Measurements from ENCODE around the gene GEMIN7. TPM values are rescaled to one million over a fixed set of nuclear protein-coding genes. Genes with fewer than 3 reads are reported as not detected.

The GEMIN7 gene
- total RNA-seq, 2 donors from 2014 or later, result 22.4 to 37.5 TPM

DNA sequence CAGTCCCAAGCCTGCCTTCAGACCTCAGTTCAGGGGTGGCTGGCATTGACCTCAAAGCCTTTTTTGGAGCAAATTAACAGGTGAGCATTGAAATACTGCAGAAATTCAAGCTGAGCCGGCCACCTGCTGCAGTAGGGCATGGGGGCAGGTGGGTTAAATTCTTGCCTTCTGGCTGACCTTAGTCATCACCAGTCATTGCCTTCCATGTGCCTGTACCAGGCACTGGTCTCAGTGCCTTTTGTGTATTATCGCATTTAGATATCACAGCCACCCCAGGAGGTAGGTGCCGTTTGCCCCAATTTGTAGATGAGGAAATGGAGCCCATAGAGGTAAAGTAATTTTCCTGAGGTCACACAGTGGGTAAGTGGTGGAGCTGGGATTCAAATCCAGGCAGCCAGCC is 21.1 kb downstream of the GEMIN7 start:
- H3K27ac ChIP-seq, result no peak overlapping the region
- H3K4me1 ChIP-seq, result peaks cover 16% of the 10 kb centered on the region
- H3K9ac ChIP-seq (ENCODE audit: low read depth in 2 of 2, low read length in 2 of 2), result no peak overlapping the region
- no peaks in the 10 kb centered on the region for H3K36me3 ChIP-seq
- no peaks in the 10 kb centered on the region for H3K9me3 ChIP-seq
- no peak for TF ChIP-seq CTCF (IDR thresholded peaks at IDR 0.05)
- no peak for DNase-seq
- no peak overlapping the region for H3K4me3 ChIP-seq
- intact Hi-C loops (cut with DNase I), result no loop called here
- H3K27me3 ChIP-seq, result no peaks in the 10 kb centered on the region

DNA sequence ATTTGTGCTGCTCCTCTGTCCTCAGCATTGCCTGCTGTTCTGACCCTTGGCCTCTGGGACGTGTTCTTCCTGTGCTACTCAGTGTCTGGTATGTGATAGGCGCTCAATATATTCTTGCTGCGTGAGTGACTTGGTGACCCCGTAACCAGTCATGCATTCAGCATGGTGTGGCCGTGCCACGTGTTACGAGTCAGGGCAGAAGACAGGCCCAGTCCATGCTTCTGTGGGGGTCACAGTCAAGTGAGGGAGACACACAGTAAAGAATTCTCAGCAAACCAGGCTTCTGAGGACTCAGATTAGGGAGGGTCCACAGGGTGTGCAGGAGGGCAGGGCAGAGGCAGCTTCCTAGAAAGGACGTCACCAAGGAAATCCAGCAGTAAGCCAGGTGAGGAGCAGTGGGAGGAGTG is 21.8 kb downstream of the GEMIN7 start:
- peaks cover 16% of the 10 kb centered on the region for H3K4me1 ChIP-seq
- H3K9ac ChIP-seq (ENCODE audit: low read depth in 2 of 2, low read length in 2 of 2), result peak overlapping the region; percentile 12
- no peak for TF ChIP-seq CTCF (IDR thresholded peaks at IDR 0.05)
- no peak overlapping the region for H3K4me3 ChIP-seq
- no peaks in the 10 kb centered on the region for H3K27me3 ChIP-seq
- intact Hi-C loops (cut with DNase I), result no loop called here
- H3K36me3 ChIP-seq, result no peaks in the 10 kb centered on the region
- DNase-seq, result no peak
- no peak overlapping the region for H3K27ac ChIP-seq
- no peaks in the 10 kb centered on the region for H3K9me3 ChIP-seq

GRCh38 chr19:45101806-45102205 is 22.7 kb downstream of the GEMIN7 start:
- Histone ChIP-seq H3K27me3 (no peaks in the 10 kb centered on the region), H3K4me1 (peaks cover 16% of the 10 kb centered on the region), H3K36me3 (no peaks in the 10 kb centered on the region), H3K27ac (no peak overlapping the region), H3K9me3 (no peaks in the 10 kb centered on the region), H3K4me3 (no peak overlapping the region), H3K9ac (ENCODE audit: low read depth in 2 of 2, low read length in 2 of 2) (no peak overlapping the region)
- DNase-seq, result no peak
- no peak for TF ChIP-seq CTCF (IDR thresholded peaks at IDR 0.05)
- intact Hi-C loops (cut with DNase I), result no loop called here

- Histone ChIP-seq H3K9me3 (no peaks in the 10 kb centered on the region), H3K4me3 (no peak overlapping the region), H3K27ac (no peak overlapping the region), H3K4me1 (peaks cover 16% of the 10 kb centered on the region), H3K27me3 (no peaks in the 10 kb centered on the region), H3K36me3 (no peaks in the 10 kb centered on the region), H3K9ac (ENCODE audit: low read depth in 2 of 2, low read length in 2 of 2) (no peak overlapping the region)
- no peak for TF ChIP-seq CTCF (IDR thresholded peaks at IDR 0.05)
- DNase-seq, result no peak
- intact Hi-C loops (cut with DNase I), result no loop called here
Observed at GRCh38 chr19:45102481-45102880, 23.4 kb downstream of the GEMIN7 start.

- Histone ChIP-seq H3K36me3 (no peaks in the 10 kb centered on the region), H3K9me3 (no peaks in the 10 kb centered on the region), H3K4me1 (peaks cover 16% of the 10 kb centered on the region), H3K27me3 (no peaks in the 10 kb centered on the region), H3K27ac (no peak overlapping the region), H3K9ac (ENCODE audit: low read depth in 2 of 2, low read length in 2 of 2) (no peak overlapping the region), H3K4me3 (no peak overlapping the region)
- intact Hi-C loops (cut with DNase I), result no loop called here
- DNase-seq, result no peak
- no peak for TF ChIP-seq CTCF (IDR thresholded peaks at IDR 0.05)
Observed at GRCh38 chr19:45103156-45103507, 24.1 kb downstream of the GEMIN7 start.

All from colonic mucosa (tissue), 4 donors.